HL-60 (cell line): ENCODE data around the gene COL4A4.

Experiments used
- DNase-seq, 2 experiments: peaks; one replicate each; pipeline ENCODE4 v3.0.0-alpha.2; 2010 to 2020; ENCODE audit warnings: low read depth in 1 of 2, low spot score in 1 of 2
- H3K27ac ChIP-seq: fragments of 250-450 bp; sonication (Bioruptor Pico); replicated peaks from 2 replicates; pipeline ENCODE4 v1.5.1; 2020; ENCODE audit warnings: mild to moderate bottlenecking, moderate library complexity
- H3K27me3 ChIP-seq: fragments of 250-450 bp; sonication (Bioruptor Pico); 2 replicates; pipeline ENCODE4 v1.5.1; 2021; ENCODE audit warnings: mild to moderate bottlenecking, moderate library complexity; ENCODE audit not compliant: insufficient read depth, poor library complexity, severe bottlenecking
- H3K4me3 ChIP-seq: replicated peaks from 2 replicates; pipeline ENCODE4 v1.5.1; 2011; ENCODE audit warnings: mild to moderate bottlenecking, control low read depth, low read length; ENCODE audit not compliant: insufficient read depth
- CTCF ChIP-seq: IDR thresholded peaks from one replicate; pipeline ENCODE4 v1.5.1; 2011; ENCODE audit warnings: low read length, control low read depth, inconsistent platforms; ENCODE audit not compliant: insufficient read depth
- GABPA ChIP-seq: IDR thresholded peaks from 2 replicates; pipeline ENCODE4 v1.6.1; 2012; ENCODE audit warnings: low read depth
- POLR2AphosphoS5 ChIP-seq: IDR thresholded peaks from 2 replicates; pipeline ENCODE4 v1.6.1; 2012; ENCODE audit warnings: low read depth
- REST ChIP-seq: IDR thresholded peaks from 2 replicates; pipeline ENCODE4 v1.6.1; 2012; ENCODE audit warnings: low read depth; ENCODE audit not compliant: insufficient replicate concordance
- SPI1 ChIP-seq: IDR thresholded peaks from 2 replicates; pipeline ENCODE4 v1.6.1; 2012; ENCODE audit warnings: low read depth, mild to moderate bottlenecking, borderline replicate concordance

Gene COL4A4

GRCh38 chr2:227057060-227057459 is 106.9 kb downstream of the COL4A4 start:
- peak in 1 of 2 experiments; percentile 26 for DNase-seq
- TF ChIP-seq REST (no peak), CTCF (no peak), GABPA (no peak), POLR2AphosphoS5 (no peak)
- Histone ChIP-seq H3K4me3 (no peak overlapping the region), H3K27me3 (no peaks in the 10 kb centered on the region), H3K27ac (no peak overlapping the region)

- Histone ChIP-seq H3K27me3 (no peaks in the 10 kb centered on the region), H3K27ac (no peak overlapping the region), H3K4me3 (no peak overlapping the region)
- TF ChIP-seq SPI1 = no peak
- TF ChIP-seq GABPA = no peak
- no peak for TF ChIP-seq REST
- no peak for TF ChIP-seq CTCF
- TF ChIP-seq POLR2AphosphoS5 = no peak
- no peak for DNase-seq
These were observed 110.0 kb downstream of the COL4A4 start for GRCh38 chr2:227054006-227054405.

- no peak for DNase-seq
- TF ChIP-seq REST (no peak), SPI1 (no peak), POLR2AphosphoS5 (no peak), GABPA (no peak), CTCF (no peak)
- Histone ChIP-seq H3K27ac (no peak overlapping the region), H3K27me3 (no peaks in the 10 kb centered on the region), H3K4me3 (no peak overlapping the region)
These were observed 111.1 kb downstream of the COL4A4 start for GRCh38 chr2:227052879-227053278.
